ENCODE data around the gene CNPPD1. TPM values are rescaled to one million over a fixed set of nuclear protein-coding genes. Genes with fewer than 3 reads are reported as not detected.

CNPPD1 gene
- total RNA-seq, 6 experiments from 2014 or later = 37.9 to 46.2 (median 42.2) TPM

GRCh38 chr2:219133976-219134375 lies 42.7 kb downstream of the CNPPD1 start:
- no peak for TF ChIP-seq CTCF (IDR thresholded peaks at IDR 0.05)
- H3K4me3 Mint-ChIP-seq = no peak overlapping the region
- no peaks in the 10 kb centered on the region; the same call in none of the 2 replicates for H3K27me3 Mint-ChIP-seq (ENCODE audit: insufficient read depth)
- no peaks in the 10 kb centered on the region for H3K9me3 Mint-ChIP-seq
- no peaks in the 10 kb centered on the region for H3K4me1 Mint-ChIP-seq (ENCODE audit: low read depth)
- DNase-seq = no peak
- no peak overlapping the region for H3K27ac Mint-ChIP-seq
- peaks cover 7% of the 10 kb centered on the region; the same call in 1 of the 2 replicates for H3K36me3 Mint-ChIP-seq (ENCODE audit: low read depth)

- no peak for TF ChIP-seq CTCF (IDR thresholded peaks at IDR 0.05)
- no peak overlapping the region for H3K27ac Mint-ChIP-seq
- no peaks in the 10 kb centered on the region; the same call in 1 of the 2 replicates for H3K27me3 Mint-ChIP-seq (ENCODE audit: insufficient read depth)
- H3K4me3 Mint-ChIP-seq = no peak overlapping the region
- no peaks in the 10 kb centered on the region for H3K9me3 Mint-ChIP-seq
- no peak for DNase-seq
- H3K4me1 Mint-ChIP-seq (ENCODE audit: low read depth) = no peaks in the 10 kb centered on the region
- peaks cover 7% of the 10 kb centered on the region; the same call in 1 of the 2 replicates for H3K36me3 Mint-ChIP-seq (ENCODE audit: low read depth)
These were observed 45.0 kb downstream of the CNPPD1 start for GRCh38 chr2:219131744-219132143.

- no peak for DNase-seq
- H3K4me3 Mint-ChIP-seq = no peak overlapping the region
- H3K4me1 Mint-ChIP-seq (ENCODE audit: low read depth) = peaks cover 4% of the 10 kb centered on the region
- TF ChIP-seq CTCF (IDR thresholded peaks at IDR 0.05) = no peak
- H3K36me3 Mint-ChIP-seq (ENCODE audit: low read depth) = peaks cover 7% of the 10 kb centered on the region; the same call in 1 of the 2 replicates
- H3K27ac Mint-ChIP-seq = no peak overlapping the region
- H3K9me3 Mint-ChIP-seq = no peaks in the 10 kb centered on the region
- H3K27me3 Mint-ChIP-seq (ENCODE audit: insufficient read depth) = no peaks in the 10 kb centered on the region; the same call in 1 of the 2 replicates
These were observed 45.4 kb downstream of the CNPPD1 start for GRCh38 chr2:219131327-219131726.

GRCh38 chr2:219129589-219129988 lies 47.1 kb downstream of the CNPPD1 start:
- Mint-ChIP-seq H3K36me3 (ENCODE audit: low read depth) (peaks cover 7% of the 10 kb centered on the region; the same call in 1 of the 2 replicates), H3K9me3 (no peaks in the 10 kb centered on the region), H3K4me3 (no peak overlapping the region), H3K4me1 (ENCODE audit: low read depth) (peaks cover 21% of the 10 kb centered on the region), H3K27me3 (ENCODE audit: insufficient read depth) (no peaks in the 10 kb centered on the region; the same call in none of the 2 replicates), H3K27ac (no peak overlapping the region)
- DNase-seq = no peak
- TF ChIP-seq CTCF (IDR thresholded peaks at IDR 0.05) = no peak

- Mint-ChIP-seq H3K4me1 (ENCODE audit: low read depth) (peaks cover 31% of the 10 kb centered on the region), H3K27me3 (ENCODE audit: insufficient read depth) (no peaks in the 10 kb centered on the region; the same call in none of the 2 replicates), H3K9me3 (no peaks in the 10 kb centered on the region), H3K36me3 (ENCODE audit: low read depth) (no peaks in the 10 kb centered on the region), H3K4me3 (no peak overlapping the region), H3K27ac (no peak overlapping the region)
- DNase-seq = no peak
- no peak for TF ChIP-seq CTCF (IDR thresholded peaks at IDR 0.05)
These were observed 48.3 kb downstream of the CNPPD1 start for GRCh38 chr2:219128396-219128795.
